Measurements from ENCODE around the gene SORCS2. TPM values are rescaled to one million over a fixed set of nuclear protein-coding genes. Genes with fewer than 3 reads are reported as not detected.

The SORCS2 gene
- total RNA-seq, 2 experiments from 2014 or later = 0.03 TPM; not detected in 1

- no TSS peak for BruUV-seq (replicated peaks)
- POLR2A ChIA-PET = no interaction called here
- no peaks in the 10 kb centered on the region for H3K9me2 ChIP-seq (ENCODE audit: insufficient read depth, low read length)
- no peak overlapping the region for H2AFZ ChIP-seq (ENCODE audit: low read length)
- TF ChIP-seq EZH2phosphoT487 (IDR thresholded peaks at IDR 0.05; ENCODE audit: borderline replicate concordance, low read depth, low read length) (no peak), CTCF (conservative IDR thresholded peaks at IDR 0.05; ENCODE audit: low read length) (no peak)
- intact Hi-C loops (cut with micrococcal nuclease; ENCODE audit: unreplicated experiment) = no loop called here
- H3K36me3 ChIP-seq (ENCODE audit: insufficient read depth, low read length) = no peaks in the 10 kb centered on the region
- no peaks in the 10 kb centered on the region for H3K4me1 ChIP-seq (ENCODE audit: insufficient read depth, low read length, poor library complexity, severe bottlenecking)
- H3K4me3 ChIP-seq (ENCODE audit: low read depth, low read length, poor library complexity, severe bottlenecking) = no peak overlapping the region
- H3K79me2 ChIP-seq (ENCODE audit: insufficient read depth, low read depth, low read length) = no peaks in the 10 kb centered on the region
- CTCF ChIA-PET (ENCODE audit: unreplicated experiment) = no interaction called here
- no peak overlapping the region for H3K27ac ChIP-seq (ENCODE audit: low read depth, low read length, poor library complexity, severe bottlenecking)
- H3K9me3 ChIP-seq (ENCODE audit: low read length) = no peaks in the 10 kb centered on the region
- no peaks in the 10 kb centered on the region for H4K20me1 ChIP-seq (ENCODE audit: insufficient read depth, low read length)
- DNase-seq (ENCODE audit: low spot score) = no peak
- H3K4me2 ChIP-seq (ENCODE audit: low read length) = no peak overlapping the region
These were observed 588.5 kb downstream of the SORCS2 start for GRCh38 chr4:7780751-7781348.

- intact Hi-C loops (cut with micrococcal nuclease; ENCODE audit: unreplicated experiment) = no loop called here
- Histone ChIP-seq H3K4me3 (ENCODE audit: low read depth, low read length, poor library complexity, severe bottlenecking) (no peak overlapping the region), H3K4me1 (ENCODE audit: insufficient read depth, low read length, poor library complexity, severe bottlenecking) (no peaks in the 10 kb centered on the region), H3K79me2 (ENCODE audit: insufficient read depth, low read depth, low read length) (no peaks in the 10 kb centered on the region), H2AFZ (ENCODE audit: low read length) (no peak overlapping the region), H3K36me3 (ENCODE audit: insufficient read depth, low read length) (no peaks in the 10 kb centered on the region), H3K4me2 (ENCODE audit: low read length) (no peak overlapping the region), H3K27ac (ENCODE audit: low read depth, low read length, poor library complexity, severe bottlenecking) (no peak overlapping the region), H3K9me2 (ENCODE audit: insufficient read depth, low read length) (no peaks in the 10 kb centered on the region), H4K20me1 (ENCODE audit: insufficient read depth, low read length) (no peaks in the 10 kb centered on the region), H3K9me3 (ENCODE audit: low read length) (no peaks in the 10 kb centered on the region)
- ChIA-PET POLR2A (no interaction called here), CTCF (ENCODE audit: unreplicated experiment) (no interaction called here)
- DNase-seq (ENCODE audit: low spot score) = no peak
- TF ChIP-seq CTCF (conservative IDR thresholded peaks at IDR 0.05; ENCODE audit: low read length) (no peak), EZH2phosphoT487 (IDR thresholded peaks at IDR 0.05; ENCODE audit: borderline replicate concordance, low read depth, low read length) (no peak)
- BruUV-seq (replicated peaks) = no TSS peak
These were observed 589.0 kb downstream of the SORCS2 start for GRCh38 chr4:7781366-7781765.

- no peak for DNase-seq (ENCODE audit: low spot score)
- Histone ChIP-seq H3K36me3 (ENCODE audit: insufficient read depth, low read length) (no peaks in the 10 kb centered on the region), H3K4me3 (ENCODE audit: low read depth, low read length, poor library complexity, severe bottlenecking) (no peak overlapping the region), H3K9me2 (ENCODE audit: insufficient read depth, low read length) (no peaks in the 10 kb centered on the region), H3K4me2 (ENCODE audit: low read length) (no peak overlapping the region), H3K79me2 (ENCODE audit: insufficient read depth, low read depth, low read length) (no peaks in the 10 kb centered on the region), H3K4me1 (ENCODE audit: insufficient read depth, low read length, poor library complexity, severe bottlenecking) (no peaks in the 10 kb centered on the region), H3K27ac (ENCODE audit: low read depth, low read length, poor library complexity, severe bottlenecking) (no peak overlapping the region), H4K20me1 (ENCODE audit: insufficient read depth, low read length) (no peaks in the 10 kb centered on the region), H2AFZ (ENCODE audit: low read length) (no peak overlapping the region), H3K9me3 (ENCODE audit: low read length) (no peaks in the 10 kb centered on the region)
- POLR2A ChIA-PET = no interaction called here
- CTCF ChIA-PET (ENCODE audit: unreplicated experiment) = no interaction called here
- no TSS peak for BruUV-seq (replicated peaks)
- intact Hi-C loops (cut with micrococcal nuclease; ENCODE audit: unreplicated experiment) = no loop called here
- no peak for TF ChIP-seq CTCF (conservative IDR thresholded peaks at IDR 0.05; ENCODE audit: low read length)
These were observed 589.7 kb downstream of the SORCS2 start for GRCh38 chr4:7781993-7782392.

Measured in OCI-LY7 (cell line).